WTC11 (cell line): ENCODE results near the gene TMUB2. TPM values are rescaled to one million over a fixed set of nuclear protein-coding genes. Genes with fewer than 3 reads are reported as not detected.

Experiments used
- ATAC-seq: fragments of 200-7000 bp; cut with Tn5 transposase; 2 replicates; pipeline ENCODE4 v1.10.0; 2021; ENCODE audit warnings: mild to moderate bottlenecking, moderate library complexity
- CTCF ChIA-PET: fragments of 300-600 bp; sonication (Branson Sonifier 250); formaldehyde crosslinking; loops from one replicate; lab custom pipeline; 2021; ENCODE audit warnings: antibody characterized with exemption; lab: Charles Lee
- POLR2A ChIA-PET: fragments of 350-600 bp; sonication (Branson Sonifier 250); formaldehyde crosslinking; loops from one replicate; lab custom pipeline; 2021; ENCODE audit warnings: antibody characterized with exemption; lab: Charles Lee
- DNase-seq: peaks from one replicate; pipeline ENCODE4 v3.0.0; 2021; ENCODE audit warnings: low spot score
- H3K27ac Mint-ChIP-seq: 2 replicates; pipeline ENCODE4 v1.8.0; 2021; ENCODE audit warnings: mixed read lengths
- H3K27me3 Mint-ChIP-seq: 2 replicates; pipeline ENCODE4 v1.8.0; 2021; ENCODE audit warnings: low read depth, mild to moderate bottlenecking, moderate library complexity, mixed read lengths
- H3K36me3 Mint-ChIP-seq: 2 replicates; pipeline ENCODE4 v1.8.0; 2021; ENCODE audit warnings: mixed read lengths
- H3K4me1 Mint-ChIP-seq: 2 replicates; pipeline ENCODE4 v1.8.0; 2022; ENCODE audit warnings: mixed read lengths
- H3K4me3 Mint-ChIP-seq: 2 replicates; pipeline ENCODE4 v1.8.0; 2021; ENCODE audit warnings: mild to moderate bottlenecking, moderate library complexity, mixed read lengths
- H3K9me3 Mint-ChIP-seq: 2 replicates; pipeline ENCODE4 v1.8.0; 2021; ENCODE audit warnings: mixed read lengths
- AFF4 ChIP-seq: sonication (generic); formaldehyde crosslinking; IDR thresholded peaks from 2 replicates; pipeline ENCODE4 v1.8.1; 2023; ENCODE audit warnings: mild to moderate bottlenecking, missing genetic modification reagents, borderline replicate concordance
- CBFB ChIP-seq: sonication (generic); formaldehyde crosslinking; IDR thresholded peaks from 2 replicates; pipeline ENCODE4 v1.8.1; 2022; ENCODE audit warnings: mild to moderate bottlenecking, low read depth, missing genetic modification reagents
- FOXP1 ChIP-seq: sonication (generic); formaldehyde crosslinking; IDR thresholded peaks from 2 replicates; pipeline ENCODE4 v1.8.0; 2022; ENCODE audit warnings: missing genetic modification reagents, mild to moderate bottlenecking, moderate library complexity, borderline replicate concordance
- HMGA2 ChIP-seq: fragments of 250-450 bp; sonication (Bioruptor Pico); IDR thresholded peaks from 2 replicates; pipeline ENCODE4 v1.4.0; 2021; ENCODE audit warnings: mild to moderate bottlenecking, moderate library complexity
- JAZF1 ChIP-seq: fragments of 250-450 bp; sonication (Bioruptor Pico); IDR thresholded peaks from 2 replicates; pipeline ENCODE4 v1.9.0; 2021; ENCODE audit warnings: moderate library complexity, mild to moderate bottlenecking, inconsistent platforms
- MAX ChIP-seq: sonication (generic); formaldehyde crosslinking; IDR thresholded peaks from 2 replicates; pipeline ENCODE4 v1.8.0; 2022; ENCODE audit warnings: mild to moderate bottlenecking, missing genetic modification reagents
- MXD4 ChIP-seq: fragments of 250-450 bp; sonication (Bioruptor Pico); IDR thresholded peaks from 2 replicates; pipeline ENCODE4 v1.8.0; 2021; ENCODE audit warnings: mild to moderate bottlenecking, moderate library complexity, borderline replicate concordance
- NFATC4 ChIP-seq: fragments of 250-450 bp; sonication (Bioruptor Pico); IDR thresholded peaks from 2 replicates; pipeline ENCODE4 v1.9.0; 2021; ENCODE audit warnings: mild to moderate bottlenecking
- NR1H2 ChIP-seq: sonication (generic); formaldehyde crosslinking; IDR thresholded peaks from 2 replicates; pipeline ENCODE4 v1.9.0; 2021; ENCODE audit warnings: mild to moderate bottlenecking, moderate library complexity, missing genetic modification reagents
- PRDM15 ChIP-seq: sonication (generic); formaldehyde crosslinking; IDR thresholded peaks from 2 replicates; pipeline ENCODE4 v1.8.0; 2022; ENCODE audit warnings: missing genetic modification reagents
- PREB ChIP-seq: sonication (generic); formaldehyde crosslinking; IDR thresholded peaks from 2 replicates; pipeline ENCODE4 v1.8.1; 2022; ENCODE audit warnings: mild to moderate bottlenecking, missing genetic modification reagents, moderate library complexity, borderline replicate concordance
- USF2 ChIP-seq: sonication (generic); formaldehyde crosslinking; IDR thresholded peaks from 2 replicates; pipeline ENCODE4 v1.8.1; 2023; ENCODE audit warnings: mild to moderate bottlenecking, missing genetic modification reagents, moderate library complexity
- total RNA-seq: library from RNA; stranded (reverse); gene quantifications from 3 replicates; pipeline ENCODE4 v1.2.3, GENCODE V29; 2021

TMUB2 gene
- total RNA-seq, 1 experiment from 2014 or later = 26.9 TPM

GRCh38 chr17:44216173-44216572 is 29.4 kb downstream of the TMUB2 start:
- peaks cover 46% of the 10 kb centered on the region for H3K36me3 Mint-ChIP-seq
- ChIA-PET CTCF (interaction anchor here (2.2 to 2.5 kb wide), 2 partner anchors 12 to 129 kb away, joined by 7 to 12 read pairs; partner anchors contain the start of gene GRN), POLR2A (no interaction called here)
- no peak for DNase-seq
- no peaks in the 10 kb centered on the region for H3K27me3 Mint-ChIP-seq
- no peaks in the 10 kb centered on the region for H3K9me3 Mint-ChIP-seq
- peaks cover 18% of the 10 kb centered on the region for H3K4me1 Mint-ChIP-seq
- no peak for ATAC-seq
- H3K4me3 Mint-ChIP-seq = no peak overlapping the region
- no peak overlapping the region for H3K27ac Mint-ChIP-seq
- TF ChIP-seq PRDM15 (CRISPR knock-in tag) (no peak), CBFB (CRISPR knock-in tag) (no peak), NFATC4 (CRISPR knock-in tag) (no peak), USF2 (CRISPR knock-in tag) (no peak), NR1H2 (no peak), MAX (CRISPR knock-in tag) (no peak), MXD4 (no peak), JAZF1 (CRISPR knock-in tag) (no peak)

- Mint-ChIP-seq H3K27me3 (no peaks in the 10 kb centered on the region), H3K27ac (0 out of 2 replicates have a peak overlapping the region, but pooled peaks have one; percentile 7), H3K36me3 (peaks cover 41% of the 10 kb centered on the region), H3K4me1 (peaks cover 14% of the 10 kb centered on the region), H3K4me3 (peak overlapping the region; percentile 82), H3K9me3 (no peaks in the 10 kb centered on the region)
- CTCF ChIA-PET = interaction anchor here (0.7 to 2.5 kb wide), 3 partner anchors 13 to 139 kb away, joined by 3 to 12 read pairs (median 7); partner anchors contain the start of gene GRN
- no peak for DNase-seq
- ATAC-seq = no peak
- POLR2A ChIA-PET = no interaction called here
- TF ChIP-seq FOXP1 (CRISPR knock-in tag) = no peak
- TF ChIP-seq PREB (CRISPR knock-in tag) = no peak
- no peak for TF ChIP-seq AFF4 (CRISPR knock-in tag)
- TF ChIP-seq HMGA2 (CRISPR knock-in tag) = no peak
Observed at GRCh38 chr17:44216694-44217093, 29.9 kb downstream of the TMUB2 start.
